Measurements from ENCODE around the gene EXOG. TPM values are rescaled to one million over a fixed set of nuclear protein-coding genes. Genes with fewer than 3 reads are reported as not detected.

The EXOG gene
- total RNA-seq, 5 donors from 2014 or later (not counting 1 experiment from before 2014, with no cell fraction given), result 21.5 to 24.8 (median 22.9) TPM

DNA sequence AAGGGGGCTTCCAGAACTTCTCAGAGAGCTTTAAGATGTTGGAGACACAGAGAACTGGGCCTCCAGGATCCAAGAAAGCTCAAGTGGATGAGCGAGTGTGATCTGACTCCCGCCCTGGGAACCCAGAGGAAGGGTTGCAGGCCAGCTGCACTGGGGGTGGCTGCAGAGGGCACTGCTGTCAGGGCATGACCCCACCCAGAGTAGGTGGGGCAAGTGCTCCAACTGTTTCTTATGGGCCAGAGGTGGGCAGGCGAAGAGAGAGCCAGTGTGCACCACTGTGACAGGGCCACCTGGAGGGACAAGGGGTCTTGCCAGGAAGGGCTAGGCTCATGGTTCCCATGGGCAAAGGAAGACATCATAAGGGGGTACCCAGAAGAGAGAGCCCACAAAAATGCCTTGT, 48.8 kb downstream of the EXOG start:
- H3K9me3 Mint-ChIP-seq, result no peaks in the 10 kb centered on the region
- no peak for DNase-seq

DNA sequence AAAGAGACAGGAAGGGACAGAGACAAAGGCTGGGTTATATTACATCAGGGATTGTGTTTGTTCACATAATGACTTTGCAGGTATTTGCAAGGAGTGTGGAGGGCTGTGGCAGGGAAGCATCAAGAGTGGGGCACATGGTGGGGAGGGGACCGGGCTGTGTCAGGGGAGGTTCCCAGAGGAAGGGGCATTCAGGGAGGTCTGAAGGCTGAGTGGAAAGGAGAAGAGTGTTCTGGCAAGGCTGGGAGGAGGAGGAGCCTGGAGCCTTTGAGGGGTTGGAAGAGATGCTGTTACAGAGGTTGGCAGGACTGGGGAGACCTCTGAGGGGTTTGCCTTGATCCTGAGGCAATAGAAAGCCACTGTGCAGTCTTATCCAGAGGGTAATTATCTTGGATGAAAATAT, 49.4 kb downstream of the EXOG start:
- Histone ChIP-seq H3K36me3 (ENCODE audit: control insufficient read depth in 2 of 2, extremely low read depth in 1 of 2, insufficient read depth in 1 of 2, low read length in 1 of 2) (no peaks in the 10 kb centered on the region), H3K27me3 (replicated peaks in 1 of 2; ENCODE audit: control insufficient read depth in 2 of 2, extremely low read depth in 1 of 2, insufficient read depth in 2 of 2, low read length in 1 of 2) (peaks cover 0 to 2% of the 10 kb centered on the region in 2 experiments), H3K4me1 (ENCODE audit: control insufficient read depth in 1 of 2, extremely low read depth in 1 of 2, insufficient read depth in 2 of 2, low read length in 2 of 2) (no peaks in the 10 kb centered on the region), H3K4me3 (ENCODE audit: control insufficient read depth in 1 of 2, extremely low read depth in 1 of 2, low read length in 1 of 2) (no peak overlapping the region), H3K9me3 (no peaks in the 10 kb centered on the region), H3K27ac (ENCODE audit: low read length) (no peak overlapping the region)
- Mint-ChIP-seq H3K4me1 (no peaks in the 10 kb centered on the region), H3K9me3 (no peaks in the 10 kb centered on the region), H3K4me3 (no peak overlapping the region), H3K27ac (no peak overlapping the region), H3K27me3 (peaks cover 0 to 5% of the 10 kb centered on the region in 2 donors), H3K36me3 (no peaks in the 10 kb centered on the region)
- CTCF ChIA-PET, result no interaction called here
- DNase-seq, result no peak
- ATAC-seq (replicated peaks in 1 of 4), result no peak
- POLR2A ChIA-PET, result no interaction called here
- WGBS (ENCODE audit: insufficient coverage), result 100% methylated on average over 1 of the region's 1 CpG

More for the DNA sequence above, 48.8 kb downstream of the EXOG start:
- Histone ChIP-seq H3K27ac (ENCODE audit: low read length) (no peak overlapping the region), H3K4me3 (ENCODE audit: control insufficient read depth in 1 of 2, extremely low read depth in 1 of 2, low read length in 1 of 2) (no peak overlapping the region), H3K27me3 (replicated peaks in 1 of 2; ENCODE audit: control insufficient read depth in 2 of 2, extremely low read depth in 1 of 2, insufficient read depth in 2 of 2, low read length in 1 of 2) (peaks cover 0 to 2% of the 10 kb centered on the region in 2 experiments), H3K4me1 (ENCODE audit: control insufficient read depth in 1 of 2, extremely low read depth in 1 of 2, insufficient read depth in 2 of 2, low read length in 2 of 2) (no peaks in the 10 kb centered on the region), H3K36me3 (ENCODE audit: control insufficient read depth in 2 of 2, extremely low read depth in 1 of 2, insufficient read depth in 1 of 2, low read length in 1 of 2) (peaks cover 0 to under 1% of the 10 kb centered on the region in 2 donors), H3K9me3 (no peaks in the 10 kb centered on the region)
- 83% methylated on average over 2 of the region's 3 CpGs for WGBS (ENCODE audit: insufficient coverage)
- ATAC-seq (replicated peaks in 1 of 4), result no peak
- Mint-ChIP-seq H3K4me3 (no peak overlapping the region), H3K27ac (no peak overlapping the region), H3K27me3 (peaks cover 0 to 5% of the 10 kb centered on the region in 2 donors), H3K4me1 (no peaks in the 10 kb centered on the region), H3K36me3 (no peaks in the 10 kb centered on the region)
- ChIA-PET POLR2A (no interaction called here), CTCF (interaction anchor here in 1 of 2 donors (0.6 kb wide), 1 partner anchor 951 kb away, joined by 4 read pairs; no protein-coding TSS in a partner anchor)

GRCh38 chr3:38545983-38546382, 49.8 kb downstream of the EXOG start:
- Mint-ChIP-seq H3K36me3 (no peaks in the 10 kb centered on the region), H3K4me1 (no peaks in the 10 kb centered on the region), H3K27ac (no peak overlapping the region), H3K27me3 (peaks cover 0 to 5% of the 10 kb centered on the region in 2 donors), H3K4me3 (no peak overlapping the region), H3K9me3 (peaks cover 0 to 3% (median 0%) of the 10 kb centered on the region in 3 donors)
- ChIA-PET CTCF (no interaction called here), POLR2A (no interaction called here)
- no peak overlapping the region for H3K4me3 ChIP-seq (ENCODE audit: control insufficient read depth in 1 of 2, extremely low read depth in 1 of 2, low read length in 1 of 2)
- peaks cover 0 to 2% of the 10 kb centered on the region in 2 experiments for H3K27me3 ChIP-seq (replicated peaks in 1 of 2; ENCODE audit: control insufficient read depth in 2 of 2, extremely low read depth in 1 of 2, insufficient read depth in 2 of 2, low read length in 1 of 2)
- H3K36me3 ChIP-seq (ENCODE audit: control insufficient read depth in 2 of 2, extremely low read depth in 1 of 2, insufficient read depth in 1 of 2, low read length in 1 of 2), result no peaks in the 10 kb centered on the region
- no peaks in the 10 kb centered on the region for H3K9me3 ChIP-seq
- no peaks in the 10 kb centered on the region for H3K4me1 ChIP-seq (ENCODE audit: control insufficient read depth in 1 of 2, extremely low read depth in 1 of 2, insufficient read depth in 2 of 2, low read length in 2 of 2)
- WGBS (ENCODE audit: insufficient coverage), result 90% methylated on average over 2 of the region's 4 CpGs
- no peak for ATAC-seq (replicated peaks in 1 of 4)
- DNase-seq, result no peak
- H3K27ac ChIP-seq (ENCODE audit: low read length), result no peak overlapping the region

DNA sequence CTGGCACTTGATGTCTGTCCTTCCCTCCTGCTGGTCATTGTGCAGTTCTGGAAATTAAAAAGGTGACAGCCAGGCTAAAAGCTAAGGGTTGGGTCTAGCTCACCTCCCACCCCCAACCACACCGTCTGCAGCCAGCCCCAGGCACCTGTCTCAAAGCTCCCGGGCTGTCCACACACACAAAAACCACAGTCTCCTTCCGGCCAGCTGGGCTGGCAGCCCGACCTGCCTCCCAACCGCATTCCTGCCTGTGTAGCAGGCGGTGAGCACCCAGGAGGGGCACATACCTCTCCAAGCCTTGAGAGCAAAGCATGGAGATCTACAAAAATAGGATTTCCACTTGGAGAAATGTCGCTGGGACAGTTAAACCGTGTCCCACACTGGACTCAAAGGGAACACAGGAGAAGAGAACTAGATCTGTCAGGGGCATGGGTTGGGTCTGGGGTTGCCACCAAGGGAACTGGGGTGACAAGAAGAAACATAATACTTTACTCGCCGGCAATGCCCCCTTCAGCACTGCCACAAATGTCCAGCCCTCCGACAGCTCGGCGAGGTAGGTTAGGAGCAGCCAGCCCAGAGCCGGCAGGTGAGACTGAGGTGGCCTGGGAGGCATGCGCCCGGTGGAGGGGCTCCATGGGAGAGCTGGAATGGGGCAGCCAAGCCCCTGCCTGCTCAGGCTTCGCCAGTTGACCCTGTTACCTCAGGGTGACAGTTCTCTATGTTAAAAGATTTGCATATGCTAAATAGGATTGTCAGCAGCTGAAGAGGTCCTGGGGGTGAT, 52.2 kb downstream of the EXOG start:
- Mint-ChIP-seq H3K27ac (no peak overlapping the region), H3K27me3 (peaks cover 0 to 5% of the 10 kb centered on the region in 2 donors), H3K36me3 (no peaks in the 10 kb centered on the region), H3K4me3 (no peak overlapping the region), H3K4me1 (no peaks in the 10 kb centered on the region), H3K9me3 (peaks cover 0 to 5% (median 0%) of the 10 kb centered on the region in 3 donors)
- CTCF ChIA-PET, result no interaction called here
- H3K36me3 ChIP-seq (ENCODE audit: control insufficient read depth in 2 of 2, extremely low read depth in 1 of 2, insufficient read depth in 1 of 2, low read length in 1 of 2), result no peaks in the 10 kb centered on the region
- no peak overlapping the region for H3K27ac ChIP-seq (ENCODE audit: low read length)
- DNase-seq, result no peak
- POLR2A ChIA-PET, result no interaction called here
- H3K9me3 ChIP-seq, result no peaks in the 10 kb centered on the region
- H3K27me3 ChIP-seq (replicated peaks in 1 of 2; ENCODE audit: control insufficient read depth in 2 of 2, extremely low read depth in 1 of 2, insufficient read depth in 2 of 2, low read length in 1 of 2), result no peaks in the 10 kb centered on the region
- WGBS (ENCODE audit: insufficient coverage), result 61% methylated on average over 14 of the region's 17 CpGs
- H3K4me3 ChIP-seq (ENCODE audit: control insufficient read depth in 1 of 2, extremely low read depth in 1 of 2, low read length in 1 of 2), result no peak overlapping the region
- ATAC-seq (replicated peaks in 1 of 4), result no peak
- H3K4me1 ChIP-seq (ENCODE audit: control insufficient read depth in 1 of 2, extremely low read depth in 1 of 2, insufficient read depth in 2 of 2, low read length in 2 of 2), result no peaks in the 10 kb centered on the region

GRCh38 chr3:38549082-38549481, 52.9 kb downstream of the EXOG start:
- 80% methylated on average over 4 of the region's 9 CpGs for WGBS (ENCODE audit: insufficient coverage)
- ChIA-PET POLR2A (no interaction called here), CTCF (no interaction called here)
- H3K36me3 ChIP-seq (ENCODE audit: control insufficient read depth in 2 of 2, extremely low read depth in 1 of 2, insufficient read depth in 1 of 2, low read length in 1 of 2), result no peaks in the 10 kb centered on the region
- no peak overlapping the region for H3K4me3 Mint-ChIP-seq
- H3K9me3 ChIP-seq, result no peaks in the 10 kb centered on the region
- no peak for DNase-seq
- peaks cover 0 to 5% of the 10 kb centered on the region in 2 donors for H3K27me3 Mint-ChIP-seq
- H3K27me3 ChIP-seq (replicated peaks in 1 of 2; ENCODE audit: control insufficient read depth in 2 of 2, extremely low read depth in 1 of 2, insufficient read depth in 2 of 2, low read length in 1 of 2), result no peaks in the 10 kb centered on the region
- no peak overlapping the region for H3K27ac Mint-ChIP-seq
- H3K4me1 Mint-ChIP-seq, result no peaks in the 10 kb centered on the region
- no peaks in the 10 kb centered on the region for H3K4me1 ChIP-seq (ENCODE audit: control insufficient read depth in 1 of 2, extremely low read depth in 1 of 2, insufficient read depth in 2 of 2, low read length in 2 of 2)
- H3K36me3 Mint-ChIP-seq, result no peaks in the 10 kb centered on the region
- H3K27ac ChIP-seq (ENCODE audit: low read length), result no peak overlapping the region
- no peak for ATAC-seq (replicated peaks in 1 of 4)
- no peak overlapping the region for H3K4me3 ChIP-seq (ENCODE audit: control insufficient read depth in 1 of 2, extremely low read depth in 1 of 2, low read length in 1 of 2)
- peaks cover 0 to 5% (median under 1%) of the 10 kb centered on the region in 3 donors for H3K9me3 Mint-ChIP-seq

DNA sequence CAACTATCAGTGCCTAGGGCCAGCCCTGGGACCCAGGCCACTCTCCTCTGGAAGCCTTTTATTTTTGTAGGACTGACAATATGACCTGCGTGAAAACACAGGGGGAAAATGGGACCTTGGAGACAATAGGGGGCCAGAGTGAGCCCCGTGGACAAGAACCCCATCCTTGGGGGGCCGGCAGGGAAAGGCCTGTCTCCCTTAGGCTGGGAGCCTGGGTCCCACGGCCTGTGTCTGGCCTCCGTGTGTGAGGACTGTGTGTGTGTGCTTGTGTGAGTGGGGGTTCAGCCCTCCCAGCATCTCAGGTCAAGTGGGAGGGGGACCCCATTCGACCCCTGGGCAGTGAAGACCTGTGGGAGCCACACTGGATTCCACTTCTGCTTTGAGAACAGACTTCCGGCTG, 53.3 kb downstream of the EXOG start:
- Histone ChIP-seq H3K4me3 (ENCODE audit: control insufficient read depth in 1 of 2, extremely low read depth in 1 of 2, low read length in 1 of 2) (no peak overlapping the region), H3K36me3 (ENCODE audit: control insufficient read depth in 2 of 2, extremely low read depth in 1 of 2, insufficient read depth in 1 of 2, low read length in 1 of 2) (no peaks in the 10 kb centered on the region), H3K4me1 (ENCODE audit: control insufficient read depth in 1 of 2, extremely low read depth in 1 of 2, insufficient read depth in 2 of 2, low read length in 2 of 2) (no peaks in the 10 kb centered on the region), H3K9me3 (no peaks in the 10 kb centered on the region), H3K27me3 (replicated peaks in 1 of 2; ENCODE audit: control insufficient read depth in 2 of 2, extremely low read depth in 1 of 2, insufficient read depth in 2 of 2, low read length in 1 of 2) (no peaks in the 10 kb centered on the region), H3K27ac (ENCODE audit: low read length) (no peak overlapping the region)
- Mint-ChIP-seq H3K4me1 (no peaks in the 10 kb centered on the region), H3K27ac (no peak overlapping the region), H3K36me3 (no peaks in the 10 kb centered on the region), H3K27me3 (peaks cover 0 to 5% of the 10 kb centered on the region in 2 donors), H3K9me3 (peaks cover 2 to 5% (median 4%) of the 10 kb centered on the region in 3 donors), H3K4me3 (no peak overlapping the region)
- ChIA-PET CTCF (no interaction called here), POLR2A (no interaction called here)
- WGBS (ENCODE audit: insufficient coverage), result 62% methylated on average over 3 of the region's 7 CpGs
- no peak for DNase-seq
- ATAC-seq (replicated peaks in 1 of 4), result no peak
